Measurements from ENCODE around the gene TRIML2. TPM values are rescaled to one million over a fixed set of nuclear protein-coding genes. Genes with fewer than 3 reads are reported as not detected.

The TRIML2 gene
- polyA plus RNA-seq, 2 of the 4 experiments (the other 2 are of a cell fraction), result 53.7 to 56.2 TPM

GRCh38 chr4:188113156-188113555, 3.8 kb upstream of the TRIML2 start:
- WGBS (ENCODE audit: missing lambda C conversion rate), result 91% methylated on average over 9 of the region's 9 CpGs
- no peak for FAIRE-seq
- H3K4me2 ChIP-seq, result no peak overlapping the region
- TF ChIP-seq PBX3 (IDR thresholded peaks at IDR 0.05) (no peak), NPAS2 (CRISPR knock-in tag; IDR thresholded peaks at IDR 0.05; ENCODE audit: borderline replicate concordance) (no peak), HOXA7 (CRISPR knock-in tag; IDR thresholded peaks at IDR 0.05) (no peak), JUNB (IDR thresholded peaks at IDR 0.05) (no peak), RNF2 (IDR thresholded peaks at IDR 0.05; ENCODE audit: borderline replicate concordance, low read depth) (no peak), CHD2 (IDR thresholded peaks at IDR 0.05; ENCODE audit: low read length, partially characterized antibody) (no peak), GATA3 (IDR thresholded peaks at IDR 0.05; ENCODE audit: borderline replicate concordance) (no peak), EHF (CRISPR knock-in tag; IDR thresholded peaks at IDR 0.05) (no peak), BHLHE40 (IDR thresholded peaks at IDR 0.05; ENCODE audit: low read depth, low read length) (no peak), NR3C1 (IDR thresholded peaks at IDR 0.05) (no peak), MAZ (IDR thresholded peaks at IDR 0.05; ENCODE audit: borderline replicate concordance, low read depth, low read length) (no peak), NFE2L2 (conservative IDR thresholded peaks at IDR 0.05; ENCODE audit: low read length) (no peak), REST (IDR thresholded peaks at IDR 0.05) (no peak), CBX2 (IDR thresholded peaks at IDR 0.05; ENCODE audit: borderline replicate concordance, low read depth) (no peak)
- no peaks in the 10 kb centered on the region for H3K9me3 ChIP-seq
- H3K4me1 ChIP-seq, result peaks cover 34% of the 10 kb centered on the region
- CTCF ChIA-PET, result no interaction called here
- H3K27ac ChIP-seq, result peak overlapping the region in 1 of 2 experiments; percentile 93; a peak in 3 of 6 replicates
- no peak overlapping the region for H3K4me3 ChIP-seq
- DNase-seq (ENCODE audit: low read depth in 1 of 2, low spot score in 1 of 2), result no peak
- no peak for ATAC-seq
- POLR2A ChIA-PET, result no interaction called here

- H3K4me3 ChIP-seq, result no peak overlapping the region
- FAIRE-seq, result no peak
- TF ChIP-seq PHF8 (IDR thresholded peaks at IDR 0.05; ENCODE audit: borderline replicate concordance, low read depth) (no peak), CEBPB (IDR thresholded peaks at IDR 0.05) (no peak), JUN (IDR thresholded peaks at IDR 0.05) (no peak), KDM1A (IDR thresholded peaks at IDR 0.05; ENCODE audit: low read depth) (no peak), CBX2 (IDR thresholded peaks at IDR 0.05; ENCODE audit: borderline replicate concordance, low read depth) (no peak), KDM5A (IDR thresholded peaks at IDR 0.05) (no peak), REST (IDR thresholded peaks at IDR 0.05) (no peak), USF2 (IDR thresholded peaks at IDR 0.05) (no peak), CHD2 (IDR thresholded peaks at IDR 0.05; ENCODE audit: low read length, partially characterized antibody) (no peak), RCOR1 (IDR thresholded peaks at IDR 0.05; ENCODE audit: low read depth, low read length) (no peak), POLR2A (IDR thresholded peaks at IDR 0.05; ENCODE audit: low read length) (no peak), FOSL2 (IDR thresholded peaks at IDR 0.05) (no peak), FOSL2 (CRISPR knock-in tag; IDR thresholded peaks at IDR 0.05) (no peak), EHMT2 (IDR thresholded peaks at IDR 0.05; ENCODE audit: low read depth) (no peak), ZSCAN20 (CRISPR knock-in tag; IDR thresholded peaks at IDR 0.05) (no peak)
- CTCF ChIA-PET, result no interaction called here
- no peaks in the 10 kb centered on the region for H3K9me3 ChIP-seq
- POLR2A ChIA-PET, result no interaction called here
- peak overlapping the region; percentile 72 for H3K4me2 ChIP-seq
- peak overlapping the region; percentile 90 to 93 for H3K27ac ChIP-seq
- ATAC-seq, result no peak
- WGBS (ENCODE audit: missing lambda C conversion rate), result 65% methylated on average over 6 of the region's 6 CpGs
- no peak for DNase-seq (ENCODE audit: low read depth in 1 of 2, low spot score in 1 of 2)
- H3K4me1 ChIP-seq, result peaks cover 45% of the 10 kb centered on the region
Measured at GRCh38 chr4:188111955-188112354, 2.6 kb upstream of the TRIML2 start.
